Measurements from ENCODE around the gene SERPINA10. TPM values are rescaled to one million over a fixed set of nuclear protein-coding genes. Genes with fewer than 3 reads are reported as not detected.

Gene SERPINA10
- total and polyA plus RNA-seq, 7 donors = not detected

DNA sequence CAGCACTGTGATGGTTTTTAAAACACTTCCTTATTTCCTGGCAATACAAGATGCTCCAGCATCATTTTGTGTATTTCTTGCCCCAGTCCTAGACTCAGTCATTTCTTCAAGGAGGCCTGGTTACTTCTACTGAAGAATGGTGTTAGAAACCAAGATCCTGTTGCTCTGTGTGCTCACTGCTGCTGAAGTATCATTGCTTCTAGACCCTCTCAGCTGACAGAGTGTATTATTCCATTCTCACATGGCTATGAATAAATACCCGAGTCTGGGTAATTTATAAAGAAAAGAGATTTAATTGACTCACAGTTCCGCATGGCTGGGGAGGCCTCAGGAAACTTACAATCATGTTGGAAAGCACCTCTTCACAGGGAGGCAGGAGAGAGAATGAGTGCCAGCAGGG lies 45.0 kb upstream of the SERPINA10 start:
- DNase-seq = no peak

DNA sequence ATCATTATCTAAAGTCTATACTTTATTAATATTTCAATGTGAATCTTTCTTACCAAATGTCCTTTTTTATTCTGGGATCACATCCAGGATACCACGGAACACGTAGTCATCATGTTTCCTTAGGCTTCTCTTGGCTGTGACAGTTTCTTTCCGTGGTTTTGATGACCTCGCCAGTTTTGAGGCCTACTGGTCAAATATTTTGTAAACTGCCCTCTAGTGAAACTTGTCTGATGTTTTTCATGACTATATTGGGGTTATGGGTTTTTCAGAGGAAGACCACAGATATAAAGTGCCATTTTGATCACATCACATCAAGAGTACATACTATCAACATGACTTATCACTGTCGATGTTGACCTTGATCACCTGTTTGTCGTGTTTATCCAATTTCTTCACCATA lies 44.2 kb upstream of the SERPINA10 start:
- no peaks in the 10 kb centered on the region for H3K9me3 ChIP-seq
- H3K36me3 ChIP-seq (ENCODE audit: insufficient read depth in 1 of 2, low read depth in 1 of 2) = no peaks in the 10 kb centered on the region
- no peak for ATAC-seq
- no peak for DNase-seq
- no peak overlapping the region for H3K4me3 ChIP-seq
- 55 to 57% (median 57%) methylated on average over 6 of the region's 6 CpGs for WGBS, 3 donors
- no peaks in the 10 kb centered on the region for H3K4me1 ChIP-seq
- no peaks in the 10 kb centered on the region for H3K27me3 ChIP-seq (ENCODE audit: insufficient read depth in 3 of 3, low read length in 2 of 3)
- intact Hi-C loops (cut with DNase I) = no loop called here
- TF ChIP-seq, protein P1, sequence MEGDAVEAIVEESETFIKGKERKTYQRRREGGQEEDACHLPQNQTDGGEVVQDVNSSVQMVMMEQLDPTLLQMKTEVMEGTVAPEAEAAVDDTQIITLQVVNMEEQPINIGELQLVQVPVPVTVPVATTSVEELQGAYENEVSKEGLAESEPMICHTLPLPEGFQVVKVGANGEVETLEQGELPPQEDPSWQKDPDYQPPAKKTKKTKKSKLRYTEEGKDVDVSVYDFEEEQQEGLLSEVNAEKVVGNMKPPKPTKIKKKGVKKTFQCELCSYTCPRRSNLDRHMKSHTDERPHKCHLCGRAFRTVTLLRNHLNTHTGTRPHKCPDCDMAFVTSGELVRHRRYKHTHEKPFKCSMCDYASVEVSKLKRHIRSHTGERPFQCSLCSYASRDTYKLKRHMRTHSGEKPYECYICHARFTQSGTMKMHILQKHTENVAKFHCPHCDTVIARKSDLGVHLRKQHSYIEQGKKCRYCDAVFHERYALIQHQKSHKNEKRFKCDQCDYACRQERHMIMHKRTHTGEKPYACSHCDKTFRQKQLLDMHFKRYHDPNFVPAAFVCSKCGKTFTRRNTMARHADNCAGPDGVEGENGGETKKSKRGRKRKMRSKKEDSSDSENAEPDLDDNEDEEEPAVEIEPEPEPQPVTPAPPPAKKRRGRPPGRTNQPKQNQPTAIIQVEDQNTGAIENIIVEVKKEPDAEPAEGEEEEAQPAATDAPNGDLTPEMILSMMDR (IDR thresholded peaks at IDR 0.05) = no peak
- no peak overlapping the region for H3K27ac ChIP-seq

More for the DNA sequence above, 45.0 kb upstream of the SERPINA10 start:
- Histone ChIP-seq H3K4me1 (no peaks in the 10 kb centered on the region), H3K36me3 (ENCODE audit: insufficient read depth in 1 of 2, low read depth in 1 of 2) (no peaks in the 10 kb centered on the region), H3K4me3 (no peak overlapping the region), H3K27me3 (ENCODE audit: insufficient read depth in 3 of 3, low read length in 2 of 3) (no peaks in the 10 kb centered on the region), H3K9me3 (no peaks in the 10 kb centered on the region), H3K27ac (no peak overlapping the region)
- TF ChIP-seq, protein P1 (IDR thresholded peaks at IDR 0.05) = no peak
- ATAC-seq = no peak
- intact Hi-C loops (cut with DNase I) = no loop called here
- 83 to 89% (median 84%) methylated on average over 2 of the region's 2 CpGs for WGBS, 3 donors

DNA sequence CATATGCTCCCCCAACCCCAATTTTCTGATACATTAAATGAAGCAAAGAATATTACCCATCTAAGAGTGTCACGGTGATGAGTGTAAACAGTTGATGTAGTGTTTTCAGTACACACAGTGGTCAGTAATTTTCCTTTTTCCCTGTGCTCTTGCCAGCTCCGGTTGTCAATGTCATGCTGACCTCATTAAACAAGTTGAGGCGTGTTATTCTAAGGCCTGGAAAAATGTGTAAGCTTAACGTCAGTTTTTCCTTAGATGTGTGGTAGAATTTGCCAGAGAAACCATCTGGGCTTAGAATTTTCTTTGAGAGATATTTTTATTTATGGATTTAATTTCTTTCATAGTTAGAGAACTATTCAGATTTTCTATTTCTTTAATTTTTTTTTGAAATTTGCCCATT lies 41.8 kb upstream of the SERPINA10 start:
- H3K4me1 ChIP-seq = no peaks in the 10 kb centered on the region
- intact Hi-C loops (cut with DNase I) = no loop called here

DNA sequence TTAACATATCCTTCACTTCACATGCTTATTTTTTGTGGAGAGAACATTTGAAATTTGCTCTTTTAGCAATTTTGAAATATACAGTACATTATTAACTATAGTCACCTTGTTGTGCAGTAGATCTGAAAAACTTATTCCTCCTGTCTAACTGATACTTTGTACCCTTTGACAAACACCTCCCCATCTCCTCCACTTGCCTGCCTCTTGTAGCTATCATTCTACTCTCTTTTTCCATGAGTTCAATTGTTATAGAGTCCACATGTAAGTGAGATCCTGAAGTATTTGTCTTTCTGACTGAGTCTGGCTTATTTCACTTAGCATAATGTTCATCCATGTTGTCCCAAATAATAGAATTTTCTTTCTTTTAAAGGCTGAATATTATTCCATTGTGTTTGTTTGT lies 39.5 kb upstream of the SERPINA10 start:
- H3K27ac ChIP-seq = no peak overlapping the region
- ATAC-seq = no peak
- no peaks in the 10 kb centered on the region for H3K9me3 ChIP-seq
- TF ChIP-seq, protein P1 (IDR thresholded peaks at IDR 0.05) = no peak
- intact Hi-C loops (cut with DNase I) = no loop called here
- no peak for DNase-seq
- H3K4me1 ChIP-seq = no peaks in the 10 kb centered on the region
- H3K27me3 ChIP-seq (ENCODE audit: insufficient read depth in 3 of 3, low read length in 2 of 3) = no peaks in the 10 kb centered on the region
- H3K4me3 ChIP-seq = no peak overlapping the region
- H3K36me3 ChIP-seq (ENCODE audit: insufficient read depth in 1 of 2, low read depth in 1 of 2) = no peaks in the 10 kb centered on the region

More for the DNA sequence above, 41.8 kb upstream of the SERPINA10 start:
- Histone ChIP-seq H3K27ac (no peak overlapping the region), H3K27me3 (ENCODE audit: insufficient read depth in 3 of 3, low read length in 2 of 3) (no peaks in the 10 kb centered on the region), H3K4me3 (no peak overlapping the region), H3K36me3 (ENCODE audit: insufficient read depth in 1 of 2, low read depth in 1 of 2) (no peaks in the 10 kb centered on the region), H3K9me3 (no peaks in the 10 kb centered on the region)
- DNase-seq = no peak
- TF ChIP-seq, protein P1 (IDR thresholded peaks at IDR 0.05) = no peak
- ATAC-seq = no peak
- 18 to 41% (median 28%) methylated on average over 4 of the region's 4 CpGs for WGBS, 3 donors

DNA sequence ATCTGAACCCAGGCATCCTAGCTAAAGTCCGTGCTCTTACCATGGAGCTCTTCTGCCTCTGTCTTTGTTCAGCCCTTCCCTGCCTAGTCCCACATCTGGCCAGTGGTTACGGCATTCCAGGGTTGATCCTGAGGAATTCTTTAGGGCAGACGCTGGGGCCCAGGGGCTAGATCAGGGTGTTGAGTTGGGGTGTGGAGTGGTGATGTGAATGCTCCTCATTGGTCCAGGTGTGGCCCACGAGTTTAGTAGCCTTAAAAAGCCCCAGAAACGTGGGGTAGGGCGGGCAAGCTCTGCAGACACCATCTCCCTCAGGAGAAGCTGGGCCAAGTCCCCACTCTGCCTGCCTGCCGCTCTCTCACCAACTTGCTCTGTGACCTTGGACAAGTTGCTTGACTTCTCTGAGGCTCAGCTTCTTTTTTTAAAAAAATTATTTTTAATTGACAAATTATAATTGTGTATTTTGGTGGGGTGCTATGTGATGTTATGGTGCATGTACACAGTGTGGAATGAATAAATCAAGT lies 39.1 kb upstream of the SERPINA10 start:
- intact Hi-C loops (cut with DNase I) = no loop called here
- no peaks in the 10 kb centered on the region for H3K27me3 ChIP-seq (ENCODE audit: insufficient read depth in 3 of 3, low read length in 2 of 3)
- H3K4me3 ChIP-seq = no peak overlapping the region
- H3K9me3 ChIP-seq = no peaks in the 10 kb centered on the region
- TF ChIP-seq, protein P1 (IDR thresholded peaks at IDR 0.05) = no peak
- DNase-seq (no peak), ATAC-seq (no peak)
- no peak overlapping the region for H3K27ac ChIP-seq
- WGBS, 3 donors = 53 to 68% (median 56%) methylated on average over 7 of the region's 7 CpGs
- no peaks in the 10 kb centered on the region for H3K36me3 ChIP-seq (ENCODE audit: insufficient read depth in 1 of 2, low read depth in 1 of 2)
- no peaks in the 10 kb centered on the region for H3K4me1 ChIP-seq
